ENCODE data around the gene PLCD1. TPM values are rescaled to one million over a fixed set of nuclear protein-coding genes. Genes with fewer than 3 reads are reported as not detected.

Gene PLCD1
- total RNA-seq, 3 donors from 2014 or later = 17.0 to 36.2 (median 23.4) TPM

- Histone ChIP-seq H3K27ac (no peak overlapping the region), H3K9me3 (peaks cover 0 to 11% of the 10 kb centered on the region in 2 donors), H3K4me3 (no peak overlapping the region), H3K36me3 (peaks cover 19% of the 10 kb centered on the region), H3K27me3 (no peaks in the 10 kb centered on the region), H3K4me1 (peaks cover 0 to 1% of the 10 kb centered on the region in 2 donors)
- peak in 1 of 2 donors; percentile 34 for DNase-seq (ENCODE audit: low spot score in 2 of 2)
- TF ChIP-seq POLR2AphosphoS5 (IDR thresholded peaks at IDR 0.05) = no peak
- TF ChIP-seq, protein P1, sequence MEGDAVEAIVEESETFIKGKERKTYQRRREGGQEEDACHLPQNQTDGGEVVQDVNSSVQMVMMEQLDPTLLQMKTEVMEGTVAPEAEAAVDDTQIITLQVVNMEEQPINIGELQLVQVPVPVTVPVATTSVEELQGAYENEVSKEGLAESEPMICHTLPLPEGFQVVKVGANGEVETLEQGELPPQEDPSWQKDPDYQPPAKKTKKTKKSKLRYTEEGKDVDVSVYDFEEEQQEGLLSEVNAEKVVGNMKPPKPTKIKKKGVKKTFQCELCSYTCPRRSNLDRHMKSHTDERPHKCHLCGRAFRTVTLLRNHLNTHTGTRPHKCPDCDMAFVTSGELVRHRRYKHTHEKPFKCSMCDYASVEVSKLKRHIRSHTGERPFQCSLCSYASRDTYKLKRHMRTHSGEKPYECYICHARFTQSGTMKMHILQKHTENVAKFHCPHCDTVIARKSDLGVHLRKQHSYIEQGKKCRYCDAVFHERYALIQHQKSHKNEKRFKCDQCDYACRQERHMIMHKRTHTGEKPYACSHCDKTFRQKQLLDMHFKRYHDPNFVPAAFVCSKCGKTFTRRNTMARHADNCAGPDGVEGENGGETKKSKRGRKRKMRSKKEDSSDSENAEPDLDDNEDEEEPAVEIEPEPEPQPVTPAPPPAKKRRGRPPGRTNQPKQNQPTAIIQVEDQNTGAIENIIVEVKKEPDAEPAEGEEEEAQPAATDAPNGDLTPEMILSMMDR (IDR thresholded peaks at IDR 0.05) = no peak
- TF ChIP-seq POLR2A (IDR thresholded peaks at IDR 0.05) = no peak
- intact Hi-C loops (cut with DNase I; ENCODE audit: low total_unique reads) = no loop called here
Observed at GRCh38 chr3:38018296-38019266, 10.9 kb downstream of the PLCD1 start.

GRCh38 chr3:38017445-38018295 lies 11.8 kb downstream of the PLCD1 start:
- H3K9me3 ChIP-seq = peaks cover 0 to 11% of the 10 kb centered on the region in 2 donors
- no peak for TF ChIP-seq POLR2A (IDR thresholded peaks at IDR 0.05)
- TF ChIP-seq POLR2AphosphoS5 (IDR thresholded peaks at IDR 0.05) = no peak
- TF ChIP-seq, protein P1 (IDR thresholded peaks at IDR 0.05) = no peak
- no peak for DNase-seq (ENCODE audit: low spot score in 2 of 2)
- H3K4me3 ChIP-seq = no peak overlapping the region
- intact Hi-C loops (cut with DNase I; ENCODE audit: low total_unique reads) = no loop called here
- no peaks in the 10 kb centered on the region for H3K27me3 ChIP-seq
- H3K27ac ChIP-seq = no peak overlapping the region
- H3K36me3 ChIP-seq = peaks cover 19% of the 10 kb centered on the region
- no peaks in the 10 kb centered on the region for H3K4me1 ChIP-seq

DNA sequence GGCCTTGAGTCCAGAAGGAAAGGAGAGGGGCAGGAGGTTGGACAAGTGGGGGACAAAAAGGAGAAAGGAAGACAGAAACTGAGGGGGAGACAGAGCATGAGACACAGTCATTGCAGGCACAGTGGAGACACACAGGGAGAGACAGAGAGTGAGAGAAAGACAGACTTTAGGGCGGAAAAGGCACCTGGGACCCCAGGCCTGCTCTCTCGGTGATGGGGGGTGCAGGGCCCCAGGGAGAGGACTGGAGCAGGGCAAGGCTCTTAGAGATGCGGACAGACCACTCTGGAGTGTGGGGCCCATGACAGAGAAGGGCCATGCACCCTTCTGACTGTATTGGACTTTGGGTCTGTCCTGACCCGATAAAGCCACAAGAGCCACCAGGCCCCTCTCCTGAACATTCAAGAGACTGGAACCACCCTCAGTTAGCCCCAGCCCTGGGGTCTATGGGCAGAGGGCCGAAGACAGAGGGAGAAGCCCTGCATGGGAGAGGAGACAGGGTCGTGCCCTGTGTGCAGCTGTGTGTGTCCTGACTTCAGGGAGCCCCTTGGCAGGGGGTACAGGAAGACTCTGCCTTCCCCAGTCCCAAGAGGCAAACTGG lies 12.5 kb downstream of the PLCD1 start:
- Histone ChIP-seq H3K36me3 (peaks cover 19% of the 10 kb centered on the region), H3K4me3 (no peak overlapping the region), H3K27me3 (no peaks in the 10 kb centered on the region), H3K27ac (no peak overlapping the region), H3K4me1 (no peaks in the 10 kb centered on the region), H3K9me3 (peaks cover 0 to 11% of the 10 kb centered on the region in 2 donors)
- intact Hi-C loops (cut with DNase I; ENCODE audit: low total_unique reads) = no loop called here
- no peak for DNase-seq (ENCODE audit: low spot score in 2 of 2)
- no peak for TF ChIP-seq POLR2AphosphoS5 (IDR thresholded peaks at IDR 0.05)
- TF ChIP-seq, protein P1 (IDR thresholded peaks at IDR 0.05) = no peak
- TF ChIP-seq POLR2A (IDR thresholded peaks at IDR 0.05) = no peak

GRCh38 chr3:38016410-38016809 lies 13.0 kb downstream of the PLCD1 start:
- intact Hi-C loops (cut with DNase I; ENCODE audit: low total_unique reads) = no loop called here
- no peak for DNase-seq (ENCODE audit: low spot score in 2 of 2)

More at GRCh38 chr3:38016410-38016809, 13.0 kb downstream of the PLCD1 start:
- H3K4me3 ChIP-seq = no peak overlapping the region
- no peaks in the 10 kb centered on the region for H3K4me1 ChIP-seq
- TF ChIP-seq POLR2A (IDR thresholded peaks at IDR 0.05) (no peak), POLR2AphosphoS5 (IDR thresholded peaks at IDR 0.05) (no peak)
- TF ChIP-seq, protein P1 (IDR thresholded peaks at IDR 0.05) = no peak
- peaks cover 19% of the 10 kb centered on the region for H3K36me3 ChIP-seq
- H3K9me3 ChIP-seq = peaks cover 0 to 11% of the 10 kb centered on the region in 2 donors
- H3K27ac ChIP-seq = no peak overlapping the region
- H3K27me3 ChIP-seq = no peaks in the 10 kb centered on the region
